ENCODE measurements around the gene RAET1G.
"Not testable (repeated sequence)": the region's sequence is repeated elsewhere in the genome, so short reads cannot be mapped to it uniquely, and the experiment has no call there.

RAET1G gene

DNA sequence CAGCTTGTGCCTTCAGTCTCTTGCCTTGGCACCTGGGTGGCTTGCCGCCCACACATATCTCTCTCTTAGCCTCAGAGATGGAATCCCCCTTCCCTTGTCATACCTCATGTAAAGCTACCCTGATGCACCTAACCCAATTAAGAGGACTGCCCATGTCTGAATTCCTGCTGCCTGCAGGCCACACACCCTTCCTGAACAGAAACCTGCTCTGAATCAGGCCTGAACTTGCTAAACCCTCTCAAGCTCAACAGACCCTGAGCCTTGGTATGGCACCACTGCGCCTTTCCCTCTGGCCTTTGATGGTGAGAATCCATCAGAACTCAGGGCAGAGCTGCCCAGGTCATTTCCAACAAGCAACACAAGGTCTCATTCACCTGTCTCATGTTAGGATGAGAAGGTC lies 5.2 kb downstream of the RAET1G start:
- H3K9me3 ChIP-seq (ENCODE audit: control insufficient read depth in 2 of 2, low read length in 2 of 2): no peaks in the 10 kb centered on the region
- H3K9ac ChIP-seq (ENCODE audit: low read depth in 1 of 2, low read length in 2 of 2): no peak overlapping the region
- H3K4me1 ChIP-seq (ENCODE audit: control insufficient read depth in 2 of 2, insufficient read depth in 2 of 2, low read length in 2 of 2): peaks cover under 1 to 5% of the 10 kb centered on the region in 2 donors
- H3K27me3 ChIP-seq (ENCODE audit: control insufficient read depth in 2 of 2, insufficient read depth in 2 of 2, low read length in 2 of 2): peaks cover 0 to 3% of the 10 kb centered on the region in 2 donors
- H3K27ac ChIP-seq (ENCODE audit: low read depth in 2 of 2, low read length in 2 of 2): no peak overlapping the region
- H3K36me3 ChIP-seq (ENCODE audit: control insufficient read depth in 2 of 2, insufficient read depth in 2 of 2, low read length in 2 of 2): no peaks in the 10 kb centered on the region
- H3K4me3 ChIP-seq (ENCODE audit: low read length in 2 of 2): no peak overlapping the region

DNA sequence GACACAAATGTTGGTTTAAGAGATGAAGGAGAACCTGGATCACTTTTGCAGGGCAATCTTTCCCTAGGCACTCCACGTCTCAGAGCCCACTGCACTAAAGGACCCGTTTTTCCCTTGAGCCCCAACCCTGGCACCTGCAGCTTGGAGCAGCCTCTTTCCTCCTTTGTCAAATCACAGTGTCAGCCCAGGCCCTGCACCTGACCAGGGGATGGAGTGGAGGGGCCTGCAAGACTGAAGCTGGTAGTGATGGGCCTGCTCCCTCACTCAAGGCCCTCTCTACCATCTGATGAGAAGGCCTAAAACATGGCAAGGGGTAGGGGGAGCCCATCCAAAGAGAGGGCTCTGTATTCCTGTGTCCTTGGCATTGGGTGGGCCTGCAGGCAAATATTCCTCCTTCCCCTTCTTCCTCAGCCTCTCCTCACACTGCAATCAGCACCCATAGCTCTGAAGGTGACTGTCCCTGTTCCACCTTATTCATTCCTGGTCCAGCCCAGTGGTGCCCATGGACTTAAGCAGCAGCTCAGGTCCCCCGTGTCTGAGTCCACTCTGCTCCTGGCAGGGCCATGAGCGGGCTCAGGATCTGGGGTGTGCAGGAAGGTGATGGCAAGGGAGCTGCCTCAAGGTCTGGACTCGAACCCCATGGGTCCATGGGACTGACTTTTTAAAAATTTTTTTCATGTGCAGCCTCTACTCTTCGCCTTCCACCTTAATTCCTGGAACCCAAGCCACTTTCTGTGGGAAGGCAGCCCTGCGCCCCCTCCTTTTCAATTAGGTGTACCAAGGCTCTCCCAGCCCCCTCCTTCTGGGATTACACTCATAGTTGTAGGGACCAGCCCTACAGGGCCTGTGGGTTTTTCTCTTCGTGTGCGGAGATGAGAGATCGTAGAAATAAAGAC lies 6.7 kb downstream of the RAET1G start:
- H3K9ac ChIP-seq (ENCODE audit: low read depth in 1 of 2, low read length in 2 of 2): no peak overlapping the region
- H3K36me3 ChIP-seq (ENCODE audit: control insufficient read depth in 2 of 2, insufficient read depth in 2 of 2, low read length in 2 of 2): no peaks in the 10 kb centered on the region
- H3K27me3 ChIP-seq (ENCODE audit: control insufficient read depth in 2 of 2, insufficient read depth in 2 of 2, low read length in 2 of 2): no peaks in the 10 kb centered on the region
- H3K9me3 ChIP-seq (ENCODE audit: control insufficient read depth in 2 of 2, low read length in 2 of 2): no peaks in the 10 kb centered on the region
- no peak overlapping the region for H3K27ac ChIP-seq (ENCODE audit: low read depth in 2 of 2, low read length in 2 of 2)
- no peaks in the 10 kb centered on the region for H3K4me1 ChIP-seq (ENCODE audit: control insufficient read depth in 2 of 2, insufficient read depth in 2 of 2, low read length in 2 of 2)
- H3K4me3 ChIP-seq (ENCODE audit: low read length in 2 of 2): no peak overlapping the region

DNA sequence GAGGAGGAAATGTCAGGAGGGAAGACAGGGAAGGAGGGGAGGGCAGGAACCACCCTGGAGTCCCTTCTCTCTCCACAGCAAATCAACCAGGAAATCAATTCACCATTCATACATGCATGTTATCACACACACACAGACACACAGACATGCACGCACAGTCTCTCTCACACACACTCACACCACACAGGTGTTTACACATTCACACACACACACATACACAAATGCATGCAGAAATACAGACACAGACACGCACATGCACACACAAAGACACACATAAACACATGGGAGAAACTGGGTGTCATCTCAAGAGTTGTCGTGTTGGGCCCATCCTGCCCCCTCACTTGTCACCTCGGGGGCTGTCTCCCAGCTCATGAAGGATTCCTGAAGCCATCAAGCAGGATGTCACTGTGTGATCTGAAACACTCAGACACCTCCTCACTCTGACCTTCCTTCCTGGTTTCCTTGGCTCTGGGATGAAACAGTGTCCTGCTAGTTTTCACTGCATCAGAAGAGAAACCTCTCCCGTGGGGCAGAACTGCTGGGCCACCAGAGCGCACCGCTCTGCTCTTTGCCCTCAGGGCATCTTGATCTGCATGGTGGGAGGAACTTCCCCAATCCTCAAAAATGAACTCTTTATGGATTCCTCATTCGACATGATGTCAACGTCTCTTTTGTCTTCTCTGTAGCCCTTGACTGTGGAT lies 9.2 kb downstream of the RAET1G start:
- Histone ChIP-seq H3K4me1 (ENCODE audit: control insufficient read depth in 2 of 2, insufficient read depth in 2 of 2, low read length in 2 of 2) (no peaks in the 10 kb centered on the region), H3K9me3 (ENCODE audit: control insufficient read depth in 2 of 2, low read length in 2 of 2) (no peaks in the 10 kb centered on the region), H3K27me3 (ENCODE audit: control insufficient read depth in 2 of 2, insufficient read depth in 2 of 2, low read length in 2 of 2) (no peaks in the 10 kb centered on the region), H3K27ac (ENCODE audit: low read depth in 2 of 2, low read length in 2 of 2) (no peak overlapping the region), H3K9ac (ENCODE audit: low read depth in 1 of 2, low read length in 2 of 2) (no peak overlapping the region), H3K4me3 (ENCODE audit: low read length in 2 of 2) (no peak overlapping the region), H3K36me3 (ENCODE audit: control insufficient read depth in 2 of 2, insufficient read depth in 2 of 2, low read length in 2 of 2) (no peaks in the 10 kb centered on the region)

DNA sequence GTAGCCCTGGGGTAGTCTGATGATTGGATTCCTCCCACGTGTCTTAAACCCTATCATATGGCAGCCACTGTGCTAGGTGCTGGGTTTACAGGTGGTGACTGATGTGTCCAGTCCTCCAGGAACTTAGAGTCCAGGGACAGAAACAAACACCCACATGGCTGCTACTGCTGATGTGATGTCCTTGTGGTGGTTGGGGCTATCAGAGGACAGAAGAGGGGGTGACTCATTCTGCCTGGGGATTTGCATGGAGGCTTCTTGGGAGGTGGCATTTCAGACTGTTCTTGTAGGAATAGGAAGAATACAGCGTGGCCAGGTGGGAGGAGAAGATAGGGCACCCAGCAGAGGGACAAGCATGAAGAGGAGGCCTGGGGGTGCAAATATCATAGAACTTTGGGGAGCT lies 9.8 kb downstream of the RAET1G start:
- no peaks in the 10 kb centered on the region for H3K4me1 ChIP-seq (ENCODE audit: control insufficient read depth in 2 of 2, insufficient read depth in 2 of 2, low read length in 2 of 2)
- no peaks in the 10 kb centered on the region for H3K27me3 ChIP-seq (ENCODE audit: control insufficient read depth in 2 of 2, insufficient read depth in 2 of 2, low read length in 2 of 2)
- H3K36me3 ChIP-seq (ENCODE audit: control insufficient read depth in 2 of 2, insufficient read depth in 2 of 2, low read length in 2 of 2): no peaks in the 10 kb centered on the region
- H3K4me3 ChIP-seq (ENCODE audit: low read length in 2 of 2): no peak overlapping the region
- no peak overlapping the region for H3K9ac ChIP-seq (ENCODE audit: low read depth in 1 of 2, low read length in 2 of 2)
- no peak overlapping the region for H3K27ac ChIP-seq (ENCODE audit: low read depth in 2 of 2, low read length in 2 of 2)
- H3K9me3 ChIP-seq (ENCODE audit: control insufficient read depth in 2 of 2, low read length in 2 of 2): no peaks in the 10 kb centered on the region

DNA sequence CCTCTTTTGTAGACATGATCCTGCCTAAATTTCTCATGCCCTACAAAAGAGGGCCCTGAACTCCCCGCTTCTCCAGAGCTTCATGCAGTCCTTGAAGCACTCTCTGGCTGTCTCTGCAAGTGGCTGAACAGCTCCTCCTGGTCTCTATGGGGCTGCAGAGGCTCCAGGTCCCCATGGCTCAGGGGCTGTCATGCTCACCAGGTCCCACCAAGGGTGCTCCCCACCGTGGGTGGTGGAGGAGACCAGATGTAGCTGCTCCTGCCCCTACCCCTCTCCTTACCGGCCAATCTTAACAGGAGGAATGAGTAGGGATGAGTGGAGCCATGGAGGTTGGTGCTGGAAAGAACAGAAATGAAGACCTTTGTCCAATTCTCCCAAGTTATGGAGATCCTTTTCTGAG lies 10.2 kb downstream of the RAET1G start:
- not testable (repeated sequence) for H3K4me1 ChIP-seq (ENCODE audit: control insufficient read depth in 2 of 2, insufficient read depth in 2 of 2, low read length in 2 of 2); H3K27me3 ChIP-seq (ENCODE audit: control insufficient read depth in 2 of 2, insufficient read depth in 2 of 2, low read length in 2 of 2); H3K9me3 ChIP-seq (ENCODE audit: control insufficient read depth in 2 of 2, low read length in 2 of 2); H3K4me3 ChIP-seq (ENCODE audit: low read length in 2 of 2); H3K36me3 ChIP-seq (ENCODE audit: control insufficient read depth in 2 of 2, insufficient read depth in 2 of 2, low read length in 2 of 2); H3K27ac ChIP-seq (ENCODE audit: low read depth in 2 of 2, low read length in 2 of 2); H3K9ac ChIP-seq (ENCODE audit: low read depth in 1 of 2, low read length in 2 of 2)

DNA sequence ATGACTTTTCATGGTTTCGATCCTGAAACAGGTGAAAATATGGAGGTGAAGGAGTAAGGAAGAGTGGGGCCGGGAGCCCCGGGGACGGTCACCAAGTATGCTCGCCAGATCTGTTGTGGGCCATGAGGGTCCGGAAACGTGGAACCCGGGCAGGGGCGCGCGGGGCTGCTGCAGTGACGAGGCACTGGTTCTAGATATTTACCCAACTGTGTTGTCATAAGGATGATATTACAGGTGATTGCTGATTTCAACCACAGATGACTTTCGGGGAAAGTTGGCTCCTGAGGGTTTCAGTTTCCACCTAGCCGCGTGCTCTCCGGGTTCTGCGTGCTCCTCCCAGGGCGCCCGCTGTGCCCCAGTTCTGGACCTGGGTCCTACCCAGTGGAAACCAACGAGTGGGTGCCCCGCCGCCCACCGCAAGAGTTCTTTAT lies 12.2 kb downstream of the RAET1G start:
- Histone ChIP-seq H3K27ac (ENCODE audit: low read depth in 2 of 2, low read length in 2 of 2) (no peak overlapping the region), H3K4me1 (ENCODE audit: control insufficient read depth in 2 of 2, insufficient read depth in 2 of 2, low read length in 2 of 2) (no peaks in the 10 kb centered on the region), H3K36me3 (ENCODE audit: control insufficient read depth in 2 of 2, insufficient read depth in 2 of 2, low read length in 2 of 2) (no peaks in the 10 kb centered on the region), H3K4me3 (ENCODE audit: low read length in 2 of 2) (no peak overlapping the region), H3K9me3 (ENCODE audit: control insufficient read depth in 2 of 2, low read length in 2 of 2) (no peaks in the 10 kb centered on the region), H3K27me3 (ENCODE audit: control insufficient read depth in 2 of 2, insufficient read depth in 2 of 2, low read length in 2 of 2) (no peaks in the 10 kb centered on the region), H3K9ac (ENCODE audit: low read depth in 1 of 2, low read length in 2 of 2) (no peak overlapping the region)

DNA sequence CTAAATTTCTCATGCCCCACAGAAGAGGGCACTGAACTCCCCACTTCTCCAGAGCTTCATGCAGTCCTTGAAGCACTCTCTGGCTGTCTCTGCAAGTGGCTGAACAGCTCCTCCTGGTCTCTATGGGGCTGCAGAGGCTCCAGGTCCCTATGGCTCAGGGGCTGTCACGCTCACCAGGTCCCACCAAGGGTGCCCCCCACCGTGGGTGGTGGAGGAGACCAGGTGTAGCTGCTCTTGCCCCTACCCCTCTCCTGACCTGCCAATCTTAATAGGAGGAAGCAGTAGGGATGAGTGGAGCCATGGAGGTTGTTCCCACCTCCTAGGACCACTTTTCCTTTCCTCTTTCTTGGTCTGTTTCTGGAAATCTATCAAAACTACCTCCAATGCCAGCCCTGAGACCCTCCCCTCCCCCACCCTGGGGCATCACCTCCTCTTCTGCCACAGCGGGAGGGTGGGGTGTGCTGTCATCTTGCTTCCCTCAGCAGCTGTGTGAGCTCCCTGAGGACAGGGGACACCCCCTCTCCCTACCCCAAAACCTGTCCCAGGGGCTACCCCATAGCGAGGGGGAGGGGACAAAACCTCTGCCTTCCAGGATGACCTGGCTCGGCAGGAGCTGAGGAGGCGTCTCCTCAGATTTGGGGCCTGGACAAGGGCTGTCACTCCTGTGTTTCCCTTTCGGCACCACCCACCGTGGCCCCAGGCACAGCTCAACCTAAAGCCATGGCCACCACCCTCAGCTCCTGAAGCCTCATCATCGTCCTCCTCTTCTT lies 13.0 kb downstream of the RAET1G start:
- Histone ChIP-seq H3K4me3 (ENCODE audit: low read length in 2 of 2) (no peak overlapping the region), H3K36me3 (ENCODE audit: control insufficient read depth in 2 of 2, insufficient read depth in 2 of 2, low read length in 2 of 2) (no peaks in the 10 kb centered on the region), H3K9ac (ENCODE audit: low read depth in 1 of 2, low read length in 2 of 2) (no peak overlapping the region), H3K4me1 (ENCODE audit: control insufficient read depth in 2 of 2, insufficient read depth in 2 of 2, low read length in 2 of 2) (no peaks in the 10 kb centered on the region), H3K27me3 (ENCODE audit: control insufficient read depth in 2 of 2, insufficient read depth in 2 of 2, low read length in 2 of 2) (no peaks in the 10 kb centered on the region), H3K27ac (ENCODE audit: low read depth in 2 of 2, low read length in 2 of 2) (no peak overlapping the region), H3K9me3 (ENCODE audit: control insufficient read depth in 2 of 2, low read length in 2 of 2) (no peaks in the 10 kb centered on the region)

DNA sequence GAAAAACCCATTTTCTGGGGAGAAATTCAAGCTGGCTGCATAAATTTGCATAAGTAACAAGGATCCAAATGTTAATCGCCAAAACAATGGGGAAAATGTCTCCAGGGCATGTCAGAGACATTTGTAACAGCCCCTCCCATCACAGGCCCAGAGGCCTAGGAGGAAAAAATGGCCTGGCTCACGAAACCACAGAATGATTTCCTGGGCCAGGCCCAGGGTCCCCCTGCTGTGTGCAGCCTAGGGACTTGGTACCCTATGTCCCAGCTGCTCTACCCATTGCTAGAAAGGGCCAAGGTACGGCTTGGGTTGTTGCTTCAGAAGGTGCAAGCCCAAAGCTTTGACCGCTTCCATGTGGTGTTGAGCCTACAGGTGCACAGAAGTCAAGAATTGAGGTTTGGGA lies 14.4 kb downstream of the RAET1G start:
- H3K36me3 ChIP-seq (ENCODE audit: control insufficient read depth in 2 of 2, insufficient read depth in 2 of 2, low read length in 2 of 2); H3K27ac ChIP-seq (ENCODE audit: low read depth in 2 of 2, low read length in 2 of 2); H3K27me3 ChIP-seq (ENCODE audit: control insufficient read depth in 2 of 2, insufficient read depth in 2 of 2, low read length in 2 of 2); H3K4me1 ChIP-seq (ENCODE audit: control insufficient read depth in 2 of 2, insufficient read depth in 2 of 2, low read length in 2 of 2); H3K9me3 ChIP-seq (ENCODE audit: control insufficient read depth in 2 of 2, low read length in 2 of 2); H3K9ac ChIP-seq (ENCODE audit: low read depth in 1 of 2, low read length in 2 of 2); H3K4me3 ChIP-seq (ENCODE audit: low read length in 2 of 2): not testable (repeated sequence)

DNA sequence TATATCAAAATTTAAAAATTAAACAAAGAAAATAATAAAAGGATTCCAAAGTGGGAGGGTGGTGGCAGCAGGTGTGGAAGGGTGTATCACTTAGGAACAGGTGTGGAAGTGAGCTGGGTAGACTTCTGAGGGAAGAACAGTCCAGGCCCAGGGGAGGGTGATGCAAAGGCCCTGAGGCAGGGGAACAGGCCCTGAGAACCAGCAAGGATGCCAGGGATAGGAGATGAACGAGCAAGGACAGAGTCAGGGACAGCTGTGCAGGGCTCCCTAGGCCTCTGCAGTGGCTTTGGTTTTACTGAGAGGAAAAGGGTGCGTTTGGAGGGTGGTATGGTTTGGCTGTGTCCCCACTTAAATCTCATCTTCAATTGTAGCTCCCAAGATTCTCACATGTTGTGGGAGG lies 15.6 kb downstream of the RAET1G start:
- no peak overlapping the region for H3K4me3 ChIP-seq (ENCODE audit: low read length in 2 of 2)
- no peaks in the 10 kb centered on the region for H3K4me1 ChIP-seq (ENCODE audit: control insufficient read depth in 2 of 2, insufficient read depth in 2 of 2, low read length in 2 of 2)
- H3K9me3 ChIP-seq (ENCODE audit: control insufficient read depth in 2 of 2, low read length in 2 of 2): no peaks in the 10 kb centered on the region
- H3K27me3 ChIP-seq (ENCODE audit: control insufficient read depth in 2 of 2, insufficient read depth in 2 of 2, low read length in 2 of 2): no peaks in the 10 kb centered on the region
- H3K9ac ChIP-seq (ENCODE audit: low read depth in 1 of 2, low read length in 2 of 2): no peak overlapping the region
- no peak overlapping the region for H3K27ac ChIP-seq (ENCODE audit: low read depth in 2 of 2, low read length in 2 of 2)
- H3K36me3 ChIP-seq (ENCODE audit: control insufficient read depth in 2 of 2, insufficient read depth in 2 of 2, low read length in 2 of 2): no peaks in the 10 kb centered on the region

DNA sequence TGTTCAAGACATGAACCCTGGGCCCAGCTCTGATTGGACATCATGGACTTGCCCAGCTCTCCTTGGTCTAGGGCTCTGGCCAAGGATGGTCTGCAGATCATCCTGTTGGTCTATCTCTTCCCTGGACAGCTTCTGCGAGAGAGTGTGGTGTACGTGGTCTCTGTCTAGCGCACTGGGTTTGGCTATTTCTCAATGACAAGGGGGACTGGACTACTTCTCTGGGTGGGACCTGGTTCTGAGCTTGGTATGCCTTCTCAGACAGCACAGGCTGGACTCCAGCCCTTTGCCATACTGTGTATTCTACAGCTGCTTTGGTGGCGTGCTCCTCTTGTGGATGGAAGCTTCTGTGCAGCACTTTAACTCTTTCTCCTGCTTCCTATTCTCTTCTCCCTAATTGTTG lies 16.5 kb downstream of the RAET1G start:
- Histone ChIP-seq H3K9me3 (ENCODE audit: control insufficient read depth in 2 of 2, low read length in 2 of 2) (no peaks in the 10 kb centered on the region), H3K36me3 (ENCODE audit: control insufficient read depth in 2 of 2, insufficient read depth in 2 of 2, low read length in 2 of 2) (no peaks in the 10 kb centered on the region), H3K4me3 (ENCODE audit: low read length in 2 of 2) (no peak overlapping the region), H3K27ac (ENCODE audit: low read depth in 2 of 2, low read length in 2 of 2) (no peak overlapping the region), H3K9ac (ENCODE audit: low read depth in 1 of 2, low read length in 2 of 2) (no peak overlapping the region), H3K4me1 (ENCODE audit: control insufficient read depth in 2 of 2, insufficient read depth in 2 of 2, low read length in 2 of 2) (no peaks in the 10 kb centered on the region), H3K27me3 (ENCODE audit: control insufficient read depth in 2 of 2, insufficient read depth in 2 of 2, low read length in 2 of 2) (no peaks in the 10 kb centered on the region)
